Transverse colon (tissue), 4 donors: ENCODE measurements around the gene HPS3. TPM values are rescaled to one million over a fixed set of nuclear protein-coding genes. Genes with fewer than 3 reads are reported as not detected.
"Not testable (repeated sequence)": the region's sequence is repeated elsewhere in the genome, so short reads cannot be mapped to it uniquely, and the experiment has no call there.

ENCODE experiments used
- DNase-seq: peaks from one replicate; pipeline ENCODE4 v3.0.0-alpha.2; 2019
- H3K27ac ChIP-seq, 4 donors: fragments of 200-600 bp; sonication (generic); 2 replicates each; pipeline ENCODE4 v1.5.1; 2016 to 2018; ENCODE audit warnings: inconsistent platforms in 4 of 4
- H3K27me3 ChIP-seq: fragments of 200-600 bp; sonication (generic); 2 replicates; pipeline ENCODE4 v1.5.1; 2017; ENCODE audit warnings: inconsistent platforms
- H3K36me3 ChIP-seq, 4 donors: fragments of 200-600 bp; sonication (generic); 2 replicates each; pipeline ENCODE4 v1.5.1; 2017 to 2019; ENCODE audit warnings: inconsistent platforms in 4 of 4
- H3K4me1 ChIP-seq, 4 donors: fragments of 200-600 bp; sonication (generic); 2 replicates each; pipeline ENCODE4 v1.5.1; 2017 to 2020; ENCODE audit warnings: inconsistent platforms in 4 of 4
- H3K4me3 ChIP-seq, 4 donors: fragments of 200-600 bp; sonication (generic); 1 replicate in 1 of 4; 2 replicates in 3 of 4; pipeline versions ENCODE4 v1.5.1 to v1.6.1; 2017 to 2019; ENCODE audit warnings: inconsistent platforms in 4 of 4
- H3K9me3 ChIP-seq, 2 donors: fragments of 200-600 bp; sonication (generic); 2 replicates each; pipeline ENCODE4 v1.5.1; 2017 to 2019; ENCODE audit warnings: inconsistent platforms in 2 of 2
- CTCF ChIP-seq, 5 experiments: fragments of 200-600 bp in 3 of 5; fragments of 450-650 bp in 2 of 5; sonication (generic) in 3 of 5; IDR thresholded peaks; 1 replicate in 2 of 5; 2 replicates in 3 of 5; pipeline ENCODE4 v1.5.1; 2016 to 2017; ENCODE audit warnings: antibody characterized with exemption in 5 of 5, inconsistent platforms in 3 of 5, mild to moderate bottlenecking in 2 of 5, moderate library complexity in 1 of 5
- EP300 ChIP-seq: sonication (generic); formaldehyde crosslinking; IDR thresholded peaks from one replicate; pipeline ENCODE4 v1.6.1; 2017; ENCODE audit warnings: antibody characterized with exemption, low read depth
- POLR2A ChIP-seq: fragments of 450-650 bp; IDR thresholded peaks from one replicate; pipeline ENCODE4 v1.6.1; 2016; ENCODE audit warnings: antibody characterized with exemption, mild to moderate bottlenecking, moderate library complexity
- POLR2AphosphoS5 ChIP-seq, 3 donors: sonication (generic); formaldehyde crosslinking; IDR thresholded peaks; one replicate each; pipeline ENCODE4 v1.6.1; 2016; ENCODE audit warnings: antibody characterized with exemption in 3 of 3
- WGBS, 2 donors: methylation state at CpG; one replicate each; pipeline ENCODE4 v1.1.5; 2018; ENCODE audit warnings: low coverage in 1 of 2; 5-methylcytosine and 5-hydroxymethylcytosine counted together
- in situ Hi-C, 4 donors: fragments of 200-750 bp; cut with MboI; loops; one replicate each; pipeline versions ENCODE4 v1.15.0 to v1.15.1; 2017; ENCODE audit warnings: low sequenced_read_pairs in 3 of 4, low pct_ligation_motif_present in 1 of 4, low pct_unique_long_range_greater_than_20kb in 1 of 4
- intact Hi-C: fragments of 100-400 bp; cut with DNase I; formaldehyde crosslinking; loops from one replicate; pipeline ENCODE4 v1.15.1; 2023; ENCODE audit warnings: low total_unique reads
- total RNA-seq, 4 donors: library from RNA; depleted of rRNA; stranded (reverse); fragments of >200 nt; gene quantifications; one replicate each; pipeline ENCODE4 v1.1.0, GENCODE V29; 2016

The HPS3 gene
- total RNA-seq, 4 donors from 2014 or later, result 10.0 to 20.2 (median 17.9) TPM

- in situ Hi-C loops, result no loop called here
- H3K27ac ChIP-seq, result no peak overlapping the region
- TF ChIP-seq CTCF (IDR thresholded peaks at IDR 0.05) (no peak), POLR2AphosphoS5 (IDR thresholded peaks at IDR 0.05) (no peak), EP300 (no peak)
- H3K27me3 ChIP-seq, result no peaks in the 10 kb centered on the region
- H3K9me3 ChIP-seq, result no peaks in the 10 kb centered on the region
- 71 to 80% methylated on average over 2 to 3 of the region's 3 CpGs for WGBS, 2 donors
- H3K4me3 ChIP-seq, result no peak overlapping the region
- intact Hi-C loops, result no loop called here
- no peaks in the 10 kb centered on the region for H3K36me3 ChIP-seq
- H3K4me1 ChIP-seq, result no peaks in the 10 kb centered on the region
- no peak for DNase-seq
Measured at GRCh38 chr3:149090907-149091306, 38.5 kb upstream of the HPS3 start.

DNA sequence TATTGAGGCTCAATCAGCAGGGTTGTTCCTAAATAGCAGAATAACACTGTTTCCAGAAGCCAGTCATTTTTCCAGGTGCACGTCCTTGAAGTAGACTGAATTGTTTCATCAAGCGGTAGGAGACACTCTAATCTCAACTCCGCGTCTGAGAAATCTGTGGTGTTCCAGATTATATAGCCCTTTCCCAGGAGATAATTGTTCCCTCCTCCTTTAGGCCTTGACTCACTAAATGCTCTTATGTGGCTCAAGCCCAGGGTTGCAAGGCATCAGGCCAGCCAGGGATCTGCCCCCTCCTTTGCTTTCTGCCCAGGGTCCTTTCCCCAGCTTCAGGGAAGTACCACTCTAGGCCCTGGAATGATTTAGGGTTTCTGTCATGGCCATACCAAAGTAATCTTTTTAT lies 37.5 kb upstream of the HPS3 start:
- intact Hi-C loops, result no loop called here
- WGBS, 2 donors, result 94 to 96% methylated on average over 4 of the region's 4 CpGs
- Histone ChIP-seq H3K27me3 (no peaks in the 10 kb centered on the region), H3K4me3 (no peak overlapping the region), H3K27ac (no peak overlapping the region), H3K36me3 (no peaks in the 10 kb centered on the region), H3K9me3 (no peaks in the 10 kb centered on the region), H3K4me1 (no peaks in the 10 kb centered on the region)
- TF ChIP-seq CTCF (IDR thresholded peaks at IDR 0.05) (no peak), POLR2A (no peak), EP300 (no peak), POLR2AphosphoS5 (IDR thresholded peaks at IDR 0.05) (no peak)
- in situ Hi-C loops, result no loop called here
- DNase-seq, result no peak

GRCh38 chr3:149095487-149095886 lies 34.0 kb upstream of the HPS3 start:
- H3K36me3 ChIP-seq, result no peaks in the 10 kb centered on the region
- TF ChIP-seq POLR2AphosphoS5 (IDR thresholded peaks at IDR 0.05) (no peak), CTCF (IDR thresholded peaks at IDR 0.05) (no peak), EP300 (no peak), POLR2A (no peak)
- in situ Hi-C loops (no loop called here), intact Hi-C loops (no loop called here)
- no peak overlapping the region for H3K27ac ChIP-seq
- DNase-seq, result no peak
- WGBS, 2 donors, result 67 to 77% methylated on average over 2 to 4 of the region's 4 CpGs
- no peaks in the 10 kb centered on the region for H3K4me1 ChIP-seq
- no peaks in the 10 kb centered on the region for H3K9me3 ChIP-seq
- H3K4me3 ChIP-seq, result no peak overlapping the region
- H3K27me3 ChIP-seq, result no peaks in the 10 kb centered on the region

- H3K4me3 ChIP-seq, intact Hi-C loops, in situ Hi-C loops, H3K36me3 ChIP-seq, H3K27me3 ChIP-seq, H3K9me3 ChIP-seq, DNase-seq, H3K27ac ChIP-seq, H3K4me1 ChIP-seq: not testable (repeated sequence)
- WGBS, 2 donors, result 90% methylated on average over 8 of the region's 19 CpGs; no CpG with 5 or more reads in 1 of the 2 donors
Measured at GRCh38 chr3:149097987-149098386, 31.5 kb upstream of the HPS3 start.

DNA sequence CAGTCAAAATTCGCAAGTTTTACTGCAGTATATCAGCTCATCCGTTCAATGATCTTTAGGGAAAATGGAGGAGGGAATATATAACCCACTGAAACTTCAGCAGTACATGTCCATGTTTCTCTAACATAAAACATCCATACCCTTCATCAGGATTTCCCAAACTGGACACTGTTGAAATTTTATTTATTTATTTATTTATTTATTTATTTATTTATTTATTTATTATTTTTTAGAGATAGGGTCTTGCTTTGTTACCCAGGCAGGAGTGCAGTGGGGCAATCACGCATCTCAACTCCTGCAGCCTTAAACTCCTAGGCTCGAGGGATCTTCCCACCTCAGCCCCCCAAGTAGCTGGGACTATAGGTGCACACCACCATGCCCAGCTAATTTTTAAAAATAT lies 28.3 kb upstream of the HPS3 start:
- Histone ChIP-seq H3K27ac (no peak overlapping the region), H3K4me1 (no peaks in the 10 kb centered on the region), H3K9me3 (peaks cover 0 to 1% of the 10 kb centered on the region in 2 donors), H3K27me3 (no peaks in the 10 kb centered on the region), H3K4me3 (no peak overlapping the region), H3K36me3 (no peaks in the 10 kb centered on the region)
- TF ChIP-seq CTCF (IDR thresholded peaks at IDR 0.05) (no peak), POLR2AphosphoS5 (IDR thresholded peaks at IDR 0.05) (no peak), EP300 (no peak), POLR2A (no peak)
- 90 to 94% methylated on average over 2 to 4 of the region's 4 CpGs for WGBS, 2 donors
- no peak for DNase-seq
- in situ Hi-C loops (loop anchor here (25.0 kb wide), 2 partner anchors 139 to 386 kb away; no protein-coding TSS in a partner anchor), intact Hi-C loops (no loop called here)
